GM23248 (cell line): ENCODE measurements around the gene PFN3. TPM values are rescaled to one million over a fixed set of nuclear protein-coding genes. Genes with fewer than 3 reads are reported as not detected.

Experiments
- DNase-seq: peaks from one replicate; pipeline ENCODE4 v3.0.0-alpha.2; 2015
- H2AFZ ChIP-seq: fragments of 200-600 bp; sonication (generic); 2 replicates; pipeline ENCODE4 v1.6.1; 2016; ENCODE audit warnings: antibody characterized with exemption
- H3F3A ChIP-seq: fragments of 200-600 bp; sonication (generic); 2 replicates; pipeline ENCODE4 v1.6.1; 2016; ENCODE audit warnings: mild to moderate bottlenecking, antibody characterized with exemption, mixed run types; ENCODE audit not compliant: insufficient read depth
- H3K27ac ChIP-seq: fragments of 200-600 bp; sonication (generic); 2 replicates; pipeline ENCODE4 v1.5.1; 2016; ENCODE audit warnings: mild to moderate bottlenecking
- H3K27me3 ChIP-seq: fragments of 200-600 bp; sonication (generic); replicated peaks from 2 replicates; pipeline ENCODE4 v1.6.1; 2016; ENCODE audit warnings: mild to moderate bottlenecking; ENCODE audit not compliant: insufficient read depth
- H3K36me3 ChIP-seq: fragments of 200-600 bp; sonication (generic); 2 replicates; pipeline ENCODE4 v1.6.1; 2016; ENCODE audit warnings: low read depth, mild to moderate bottlenecking
- H3K4me1 ChIP-seq: fragments of 200-600 bp; sonication (generic); 2 replicates; pipeline ENCODE4 v1.6.1; 2016; ENCODE audit warnings: mild to moderate bottlenecking; ENCODE audit not compliant: insufficient read depth
- H3K4me2 ChIP-seq: fragments of 200-600 bp; sonication (generic); one replicate; pipeline ENCODE4 v1.6.1; 2016; ENCODE audit warnings: mild to moderate bottlenecking; ENCODE audit not compliant: unreplicated experiment
- H3K4me3 ChIP-seq: fragments of 200-600 bp; sonication (generic); 2 replicates; pipeline ENCODE4 v1.5.1; 2016; ENCODE audit warnings: mild to moderate bottlenecking
- H3K79me2 ChIP-seq: fragments of 200-600 bp; sonication (generic); 2 replicates; pipeline ENCODE4 v1.6.1; 2016; ENCODE audit warnings: mild to moderate bottlenecking; ENCODE audit not compliant: insufficient read depth
- H3K9ac ChIP-seq: fragments of 200-600 bp; sonication (generic); 2 replicates; pipeline ENCODE4 v1.6.1; 2016; ENCODE audit warnings: mild to moderate bottlenecking
- H3K9me2 ChIP-seq: fragments of 200-600 bp; sonication (generic); 2 replicates; pipeline ENCODE4 v1.6.1; 2016; ENCODE audit warnings: mixed run types, mild to moderate bottlenecking, moderate library complexity; ENCODE audit not compliant: insufficient read depth
- H3K9me3 ChIP-seq: fragments of 200-600 bp; sonication (generic); one replicate; pipeline ENCODE4 v1.6.1; 2017; ENCODE audit warnings: low read depth
- H4K20me1 ChIP-seq: fragments of 200-600 bp; sonication (generic); 2 replicates; pipeline ENCODE4 v1.6.0; 2016; ENCODE audit not compliant: insufficient read depth
- EZH2 ChIP-seq: fragments of 200-600 bp; sonication (generic); IDR thresholded peaks from 2 replicates; pipeline ENCODE4 v1.6.1; 2018; ENCODE audit warnings: antibody characterized with exemption, mild to moderate bottlenecking; ENCODE audit not compliant: insufficient read depth, poor library complexity, severe bottlenecking
- EZH2phosphoT487 ChIP-seq: fragments of 200-600 bp; sonication (generic); IDR thresholded peaks from 2 replicates; pipeline ENCODE4 v1.6.1; 2018; ENCODE audit warnings: antibody characterized with exemption, moderate library complexity, mild to moderate bottlenecking, low read depth; ENCODE audit not compliant: insufficient read depth
- WGBS, 2 experiments: methylation state at CpG; one replicate each; pipeline ENCODE4 v1.1.6; 2015 to 2017; ENCODE audit warnings: low lambda C conversion rate in 2 of 2, low coverage in 1 of 2; ENCODE audit errors: missing lambda C conversion rate in 2 of 2; 5-methylcytosine and 5-hydroxymethylcytosine counted together
- in situ Hi-C: fragments of 300-500 bp; cut with MboI; formaldehyde crosslinking; loops from 2 replicates; pipeline ENCODE4 v1.15.0; 2020
- polyA plus RNA-seq: library from polyadenylated mRNA; unstranded; fragments of >200 nt; fragmentation: Nextera tagmentation; extraction: Ambion mirVana; gene quantifications from 2 replicates; pipeline ENCODE4 v1.2.1, GENCODE V29; 2016
- total RNA-seq: library from RNA; depleted of rRNA; stranded (reverse); fragments of >200 nt; shearing (Covaris generic); gene quantifications from 2 replicates; pipeline ENCODE4 v1.2.3, GENCODE V29; 2014

PFN3 gene
- total and polyA plus RNA-seq, 2 experiments from 2014 or later, result not detected

DNA sequence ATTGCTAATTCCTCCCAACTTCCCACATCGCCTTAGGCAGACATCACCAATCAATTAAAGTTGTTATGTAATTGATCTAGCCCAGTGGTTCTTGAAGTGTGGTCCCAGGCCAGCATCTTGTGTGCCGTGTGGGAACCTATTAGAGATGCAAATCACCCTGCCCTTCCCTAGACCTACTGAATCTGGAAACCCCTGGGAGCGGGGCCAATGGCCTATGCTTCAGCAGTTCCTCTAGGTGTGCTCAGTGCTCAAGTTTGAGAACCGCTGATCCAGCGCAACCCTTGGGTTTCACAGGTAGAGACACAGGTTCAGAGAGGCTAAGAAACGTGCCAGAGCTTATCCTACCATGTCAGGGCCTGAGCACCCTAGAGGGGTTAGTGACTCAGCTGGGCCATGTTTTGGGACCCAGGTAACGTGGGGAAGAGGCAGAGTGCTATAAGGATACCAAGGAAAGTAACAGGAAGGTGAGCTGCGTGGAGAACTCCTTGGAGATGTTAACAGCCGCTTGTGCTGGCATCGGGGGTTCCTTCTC lies 11.9 kb downstream of the PFN3 start:
- TF ChIP-seq EZH2 (no peak), EZH2phosphoT487 (no peak)
- H3K36me3 ChIP-seq, result no peaks in the 10 kb centered on the region
- H3K4me3 ChIP-seq, result no peak overlapping the region
- H3K4me1 ChIP-seq, result peaks cover 15% of the 10 kb centered on the region
- H3K79me2 ChIP-seq, result no peaks in the 10 kb centered on the region
- H3F3A ChIP-seq, result peaks cover 23% of the 10 kb centered on the region
- 94% methylated on average over 10 of the region's 10 CpGs for WGBS, 2 experiments
- no peaks in the 10 kb centered on the region for H3K9me2 ChIP-seq
- H3K27me3 ChIP-seq, result peaks cover 16% of the 10 kb centered on the region
- no peaks in the 10 kb centered on the region for H4K20me1 ChIP-seq
- H3K9ac ChIP-seq, result peak overlapping the region; percentile 29; the same call in 1 of the 2 replicates
- H2AFZ ChIP-seq, result no peak overlapping the region
- no peak overlapping the region for H3K27ac ChIP-seq
- in situ Hi-C loops, result no loop called here
- no peaks in the 10 kb centered on the region for H3K9me3 ChIP-seq
- peak overlapping the region; percentile 21 for H3K4me2 ChIP-seq
- no peak for DNase-seq

DNA sequence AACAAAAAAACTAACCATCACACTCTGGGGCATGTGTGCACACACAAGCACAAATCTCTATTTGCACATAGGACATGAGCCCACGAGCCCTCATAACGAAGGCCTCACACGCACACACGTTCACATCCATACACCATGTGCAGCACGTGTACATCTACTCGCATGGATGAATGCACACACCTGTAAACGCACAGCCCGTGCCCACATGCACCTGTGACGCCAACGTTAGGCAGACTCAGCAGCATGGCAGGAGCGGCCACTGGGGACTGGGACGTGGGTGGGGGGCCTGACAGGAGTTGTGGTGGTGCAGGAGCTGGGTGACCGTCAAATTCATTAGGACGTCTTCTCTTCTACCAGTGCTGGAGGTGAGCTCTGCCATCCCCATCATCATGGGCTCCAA lies 13.1 kb downstream of the PFN3 start:
- in situ Hi-C loops, result no loop called here
- H4K20me1 ChIP-seq, result no peaks in the 10 kb centered on the region
- TF ChIP-seq EZH2phosphoT487 (no peak), EZH2 (no peak)
- peaks cover 23% of the 10 kb centered on the region for H3F3A ChIP-seq
- WGBS, 2 experiments, result 73 to 82% methylated on average over 14 of the region's 14 CpGs
- H3K27me3 ChIP-seq, result peaks cover 28% of the 10 kb centered on the region
- no peaks in the 10 kb centered on the region for H3K9me3 ChIP-seq
- no peak overlapping the region for H2AFZ ChIP-seq
- no peak overlapping the region for H3K4me3 ChIP-seq
- H3K9me2 ChIP-seq, result no peaks in the 10 kb centered on the region
- H3K4me1 ChIP-seq, result peaks cover 15% of the 10 kb centered on the region
- no peak overlapping the region for H3K9ac ChIP-seq
- DNase-seq, result no peak
- H3K36me3 ChIP-seq, result no peaks in the 10 kb centered on the region
- no peaks in the 10 kb centered on the region for H3K79me2 ChIP-seq
- no peak overlapping the region for H3K27ac ChIP-seq
- no peak overlapping the region for H3K4me2 ChIP-seq

DNA sequence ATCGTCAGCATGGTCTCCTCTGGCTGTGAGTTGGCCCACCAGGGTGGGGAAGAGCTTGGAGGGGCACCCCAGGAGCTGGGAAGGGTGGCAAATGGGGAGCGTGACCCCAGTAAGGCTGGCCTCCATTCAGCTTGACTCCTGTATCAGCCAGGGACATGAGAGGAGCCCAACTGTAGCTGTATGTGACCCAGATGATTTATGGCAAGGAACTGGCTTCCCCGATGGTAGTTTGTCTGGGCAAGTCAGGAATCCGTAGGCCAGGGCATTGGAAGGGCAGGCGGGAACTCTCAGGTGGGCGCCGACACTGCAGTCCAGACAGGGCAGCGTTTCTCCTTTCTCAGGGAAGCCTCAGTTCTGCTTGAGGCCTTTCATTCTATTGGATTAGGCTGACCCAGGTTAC lies 13.9 kb downstream of the PFN3 start:
- Histone ChIP-seq H4K20me1 (no peaks in the 10 kb centered on the region), H3K4me2 (no peak overlapping the region), H3K9ac (no peak overlapping the region), H3K27ac (no peak overlapping the region), H3K4me1 (peaks cover 15% of the 10 kb centered on the region), H3K4me3 (no peak overlapping the region), H3K36me3 (no peaks in the 10 kb centered on the region), H3K79me2 (no peaks in the 10 kb centered on the region), H2AFZ (no peak overlapping the region), H3K9me2 (no peaks in the 10 kb centered on the region), H3F3A (peaks cover 23% of the 10 kb centered on the region), H3K27me3 (peaks cover 30% of the 10 kb centered on the region), H3K9me3 (no peaks in the 10 kb centered on the region)
- DNase-seq, result no peak
- in situ Hi-C loops, result no loop called here
- TF ChIP-seq EZH2, result no peak
- TF ChIP-seq EZH2phosphoT487, result no peak
- WGBS, 2 experiments, result 69 to 74% methylated on average over 8 of the region's 8 CpGs

DNA sequence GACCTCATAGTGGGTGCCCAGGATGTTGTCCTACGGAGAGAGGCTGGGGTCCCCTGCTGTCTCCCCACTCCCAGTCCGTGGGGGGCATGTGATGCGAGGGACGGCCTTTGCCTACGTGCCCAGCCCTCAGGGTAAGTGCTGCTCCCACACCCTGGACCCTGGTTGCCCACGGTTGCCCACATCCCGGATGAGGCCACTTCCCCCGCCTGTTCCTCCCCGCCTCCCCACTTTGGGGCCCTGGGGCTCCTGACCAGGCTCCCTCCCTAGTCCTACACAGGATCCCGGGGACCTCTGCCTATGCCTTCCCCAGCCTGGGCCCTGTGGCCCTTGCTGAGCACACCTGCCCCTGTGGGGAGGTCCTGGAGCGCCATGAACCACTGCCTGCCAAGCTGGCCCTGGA lies 14.7 kb downstream of the PFN3 start:
- H3K36me3 ChIP-seq, result no peaks in the 10 kb centered on the region

DNA sequence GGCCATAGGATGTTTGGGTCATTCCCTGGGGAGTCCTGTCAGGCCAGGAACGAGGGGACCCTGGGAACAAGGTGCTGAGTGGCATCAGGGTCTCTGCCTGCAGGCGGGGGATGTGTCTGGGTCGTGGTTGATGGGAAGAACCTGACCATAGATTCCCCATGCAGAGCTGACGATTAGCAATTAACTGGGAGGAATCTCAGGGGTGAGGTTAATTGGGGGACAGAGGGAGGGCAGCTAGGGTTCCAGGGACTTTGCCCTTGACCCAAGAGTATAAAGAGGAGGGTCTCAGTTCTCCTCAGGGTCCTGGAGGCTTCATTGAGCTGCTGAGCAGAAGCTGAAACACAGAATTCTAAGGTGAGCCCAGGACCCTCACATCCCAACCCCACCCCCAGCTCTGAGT lies 16.3 kb downstream of the PFN3 start, which contains the start of gene SLC34A1:
SLC34A1 (plus strand) TSS at position 301 of the 400 bp plus-strand sequence. CDS start 1,308 bp downstream, outside the sequence.
- Histone ChIP-seq H3K4me2 (no peak within 1 kb of the TSS), H4K20me1 (no peaks in the 10 kb centered on the region), H2AFZ (no peak within 1 kb of the TSS), H3K27me3 (peaks cover 30% of the 10 kb centered on the region), H3K9ac (no peak within 1 kb of the TSS), H3K36me3 (no peaks in the 10 kb centered on the region), H3K79me2 (no peaks in the 10 kb centered on the region), H3K4me1 (peaks cover 5% of the 10 kb centered on the region), H3K4me3 (no peak within 1 kb of the TSS), H3K27ac (no peak within 1 kb of the TSS), H3K9me2 (no peaks in the 10 kb centered on the region), H3F3A (peaks cover 14% of the 10 kb centered on the region), H3K9me3 (no peaks in the 10 kb centered on the region)
- TF ChIP-seq EZH2phosphoT487 (no peak), EZH2 (no peak)
- no peak for DNase-seq
- in situ Hi-C loops, result no loop called here
- 31 to 36% methylated on average over 4 of the region's 4 CpGs for WGBS, 2 experiments

More for the DNA sequence above, 14.7 kb downstream of the PFN3 start:
- Histone ChIP-seq H3F3A (peaks cover 23% of the 10 kb centered on the region), H3K4me3 (no peak overlapping the region), H3K4me2 (no peak overlapping the region), H3K27me3 (peaks cover 30% of the 10 kb centered on the region), H3K9ac (no peak overlapping the region), H4K20me1 (no peaks in the 10 kb centered on the region), H3K79me2 (no peaks in the 10 kb centered on the region), H2AFZ (no peak overlapping the region), H3K9me2 (no peaks in the 10 kb centered on the region), H3K27ac (no peak overlapping the region), H3K9me3 (no peaks in the 10 kb centered on the region), H3K4me1 (peaks cover 15% of the 10 kb centered on the region)
- WGBS, 2 experiments, result 43 to 75% methylated on average over 6 to 11 of the region's 11 CpGs
- no peak for DNase-seq
- TF ChIP-seq EZH2 (no peak), EZH2phosphoT487 (no peak)
- in situ Hi-C loops, result no loop called here
